Mesothelial cell of epicardium (in vitro differentiated cells): ENCODE results near the gene FOXL1. TPM values are rescaled to one million over a fixed set of nuclear protein-coding genes. Genes with fewer than 3 reads are reported as not detected.
A peak's percentile ranks its signal among the peaks of the same experiment; 100 is the strongest.

ENCODE experiments used
- DNase-seq, 2 experiments: peaks; one replicate each; pipeline ENCODE4 v3.0.0; 2021; ENCODE audit warnings: low spot score in 2 of 2; ENCODE audit not compliant: unreplicated experiment in 2 of 2
- H3K27ac Mint-ChIP-seq: 2 replicates; pipeline ENCODE4 v1.8.0; 2021; ENCODE audit warnings: mixed read lengths
- H3K27me3 Mint-ChIP-seq: 2 replicates; pipeline ENCODE4 v1.8.0; 2021; ENCODE audit warnings: low read depth, mixed read lengths
- H3K36me3 Mint-ChIP-seq: 2 replicates; pipeline ENCODE4 v1.8.0; 2021; ENCODE audit warnings: mixed read lengths
- H3K4me1 Mint-ChIP-seq: 2 replicates; pipeline ENCODE4 v1.8.0; 2021; ENCODE audit warnings: mixed read lengths
- H3K4me3 Mint-ChIP-seq: 2 replicates; pipeline ENCODE4 v1.8.0; 2021; ENCODE audit warnings: mild to moderate bottlenecking, moderate library complexity, mixed read lengths
- H3K9me3 Mint-ChIP-seq: 2 replicates; pipeline ENCODE4 v1.8.0; 2021; ENCODE audit warnings: mixed read lengths
- CTCF ChIP-seq: fragments of 200-600 bp; sonication (generic); IDR thresholded peaks from one replicate; pipeline ENCODE4 v1.5.0; 2021; ENCODE audit warnings: antibody characterized with exemption; ENCODE audit not compliant: unreplicated experiment
- total RNA-seq: library from RNA; stranded (reverse); gene quantifications from 3 replicates; pipeline ENCODE4 v1.2.1, GENCODE V29; 2021

FOXL1 gene
- total RNA-seq, 1 donor from 2014 or later, result 2.5 TPM

GRCh38 chr16:86573646-86574508 lies 4.5 kb upstream of the FOXL1 start:
- H3K36me3 Mint-ChIP-seq, result peaks cover 6% of the 10 kb centered on the region
- H3K27me3 Mint-ChIP-seq, result peaks cover 85% of the 10 kb centered on the region
- peaks cover 57% of the 10 kb centered on the region for H3K4me1 Mint-ChIP-seq
- H3K4me3 Mint-ChIP-seq, result no peak overlapping the region
- no peak for DNase-seq
- H3K9me3 Mint-ChIP-seq, result no peaks in the 10 kb centered on the region
- H3K27ac Mint-ChIP-seq, result no peak overlapping the region
- TF ChIP-seq CTCF, result no peak

GRCh38 chr16:86574646-86575045 lies 3.7 kb upstream of the FOXL1 start:
- Mint-ChIP-seq H3K27ac (no peak overlapping the region), H3K4me1 (peaks cover 55% of the 10 kb centered on the region), H3K27me3 (peaks cover 82% of the 10 kb centered on the region), H3K9me3 (no peaks in the 10 kb centered on the region), H3K36me3 (peaks cover 6% of the 10 kb centered on the region), H3K4me3 (no peak overlapping the region)
- no peak for TF ChIP-seq CTCF
- DNase-seq, result no peak

- peak overlapping the region; percentile 50 for H3K27ac Mint-ChIP-seq
- H3K4me3 Mint-ChIP-seq, result peak overlapping the region; percentile 84
- no peak for DNase-seq
- TF ChIP-seq CTCF, result no peak
- H3K36me3 Mint-ChIP-seq, result peaks cover 6% of the 10 kb centered on the region
- no peaks in the 10 kb centered on the region for H3K9me3 Mint-ChIP-seq
- peaks cover 82% of the 10 kb centered on the region for H3K27me3 Mint-ChIP-seq
- peaks cover 53% of the 10 kb centered on the region for H3K4me1 Mint-ChIP-seq
Observed at GRCh38 chr16:86575095-86575685, 3.2 kb upstream of the FOXL1 start.

GRCh38 chr16:86575754-86576557 lies 2.4 kb upstream of the FOXL1 start:
- DNase-seq, result peak; percentile 82 to 88
- peak; percentile 61 for TF ChIP-seq CTCF
- Mint-ChIP-seq H3K9me3 (no peaks in the 10 kb centered on the region), H3K4me3 (peak overlapping the region; percentile 84), H3K27ac (peak overlapping the region; percentile 96), H3K36me3 (no peaks in the 10 kb centered on the region), H3K4me1 (peaks cover 53% of the 10 kb centered on the region), H3K27me3 (peaks cover 82% of the 10 kb centered on the region)

- H3K4me1 Mint-ChIP-seq, result peaks cover 52% of the 10 kb centered on the region
- H3K27ac Mint-ChIP-seq, result peak overlapping the region; percentile 96
- DNase-seq, result no peak
- peaks cover 82% of the 10 kb centered on the region for H3K27me3 Mint-ChIP-seq
- H3K36me3 Mint-ChIP-seq, result no peaks in the 10 kb centered on the region
- peak overlapping the region; percentile 84 for H3K4me3 Mint-ChIP-seq
- no peaks in the 10 kb centered on the region for H3K9me3 Mint-ChIP-seq
- no peak for TF ChIP-seq CTCF
Observed at GRCh38 chr16:86576591-86577313, 1.6 kb upstream of the FOXL1 start.
